MM.1S (cell line): ENCODE results near the gene VRTN.
"Not testable (repeated sequence)": the region's sequence is repeated elsewhere in the genome, so short reads cannot be mapped to it uniquely, and the experiment has no call there.

ENCODE experiments used
- DNase-seq: peaks from one replicate; pipeline ENCODE4 v3.0.0-alpha.2; 2015
- H2AFZ ChIP-seq: fragments of 300-600 bp; sonication (generic); 2 replicates; pipeline ENCODE4 v1.6.0; 2016; ENCODE audit warnings: antibody characterized with exemption, low read length
- H3F3A ChIP-seq: fragments of 300-600 bp; sonication (generic); 2 replicates; pipeline ENCODE4 v1.6.1; 2016; ENCODE audit warnings: mild to moderate bottlenecking, antibody characterized with exemption, low read length, moderate library complexity, mixed read lengths; ENCODE audit not compliant: insufficient read depth
- H3K27ac ChIP-seq: fragments of 300-600 bp; sonication (generic); 2 replicates; pipeline ENCODE4 v1.5.1; 2016; ENCODE audit warnings: mild to moderate bottlenecking, low read length
- H3K27me3 ChIP-seq: fragments of 300-600 bp; sonication (generic); replicated peaks from 2 replicates; pipeline ENCODE4 v1.6.0; 2016; ENCODE audit warnings: low read length; ENCODE audit not compliant: insufficient read depth
- H3K36me3 ChIP-seq: fragments of 300-600 bp; sonication (generic); replicated peaks from 2 replicates; pipeline ENCODE4 v1.6.1; 2016; ENCODE audit warnings: mild to moderate bottlenecking, low read length, mixed read lengths; ENCODE audit not compliant: insufficient read depth
- H3K4me1 ChIP-seq: fragments of 300-600 bp; sonication (generic); 2 replicates; pipeline ENCODE4 v1.6.1; 2016; ENCODE audit warnings: low read length, mixed read lengths
- H3K4me2 ChIP-seq: fragments of 300-600 bp; sonication (generic); 2 replicates; pipeline ENCODE4 v1.6.0; 2016; ENCODE audit warnings: low read depth, low read length
- H3K4me3 ChIP-seq: fragments of 300-600 bp; sonication (generic); 2 replicates; pipeline ENCODE4 v1.5.1; 2016; ENCODE audit warnings: low read length, mixed read lengths
- H3K79me2 ChIP-seq: fragments of 300-600 bp; sonication (generic); 2 replicates; pipeline ENCODE4 v1.6.1; 2016; ENCODE audit warnings: mixed run types, low read length, mixed read lengths
- H3K9ac ChIP-seq: fragments of 300-600 bp; sonication (generic); 2 replicates; pipeline ENCODE4 v1.6.1; 2016; ENCODE audit warnings: low read length, mixed read lengths
- H3K9me2 ChIP-seq: fragments of 300-600 bp; sonication (generic); replicated peaks from 2 replicates; pipeline ENCODE4 v1.6.1; 2016; ENCODE audit warnings: mild to moderate bottlenecking, low read length, mixed read lengths; ENCODE audit not compliant: insufficient read depth
- H3K9me3 ChIP-seq: fragments of 300-600 bp; sonication (generic); replicated peaks from 2 replicates; pipeline ENCODE4 v1.6.1; 2016; ENCODE audit warnings: mild to moderate bottlenecking, low read length, mixed read lengths; ENCODE audit not compliant: insufficient read depth
- H4K20me1 ChIP-seq: fragments of 300-600 bp; sonication (generic); 2 replicates; pipeline ENCODE4 v1.6.1; 2016; ENCODE audit warnings: mild to moderate bottlenecking, low read length, moderate library complexity, mixed read lengths; ENCODE audit not compliant: insufficient read depth
- CTCF ChIP-seq: fragments of 300-600 bp; sonication (generic); IDR thresholded peaks from 2 replicates; pipeline ENCODE4 v1.5.1; 2016; ENCODE audit warnings: antibody characterized with exemption, low read length, mixed read lengths
- EZH2 ChIP-seq: fragments of 300-600 bp; sonication (generic); optimal IDR thresholded peaks from 2 replicates; pipeline ENCODE3; 2017; ENCODE audit warnings: low read depth, mild to moderate bottlenecking, antibody characterized with exemption, low read length, mixed read lengths
- EZH2phosphoT487 ChIP-seq: fragments of 300-600 bp; sonication (generic); IDR thresholded peaks from 2 replicates; pipeline ENCODE4 v1.6.1; 2018; ENCODE audit warnings: antibody characterized with exemption, low read length

The VRTN gene

GRCh38 chr14:74380845-74381244, 32.6 kb downstream of the VRTN start:
- H3K9me2 ChIP-seq: no peaks in the 10 kb centered on the region
- no peak overlapping the region for H3K4me2 ChIP-seq
- DNase-seq: no peak
- no peaks in the 10 kb centered on the region for H3K36me3 ChIP-seq
- H3K27me3 ChIP-seq: no peaks in the 10 kb centered on the region
- H3K4me1 ChIP-seq: no peaks in the 10 kb centered on the region
- H2AFZ ChIP-seq: no peak overlapping the region
- no peak overlapping the region for H3K4me3 ChIP-seq
- H3F3A ChIP-seq: no peaks in the 10 kb centered on the region
- H3K27ac ChIP-seq: no peak overlapping the region
- no peak overlapping the region for H3K9ac ChIP-seq
- TF ChIP-seq EZH2phosphoT487 (no peak), EZH2 (no peak), CTCF (no peak)
- no peaks in the 10 kb centered on the region for H3K79me2 ChIP-seq
- H4K20me1 ChIP-seq: no peaks in the 10 kb centered on the region
- no peaks in the 10 kb centered on the region for H3K9me3 ChIP-seq

GRCh38 chr14:74381571-74381970, 33.3 kb downstream of the VRTN start:
- H3K9me3 ChIP-seq, H3F3A ChIP-seq, H3K9me2 ChIP-seq, H3K4me1 ChIP-seq, H3K79me2 ChIP-seq, H2AFZ ChIP-seq, H3K9ac ChIP-seq, H3K27ac ChIP-seq, H3K4me3 ChIP-seq, H3K36me3 ChIP-seq, DNase-seq, H3K27me3 ChIP-seq, H4K20me1 ChIP-seq, H3K4me2 ChIP-seq: not testable (repeated sequence)

GRCh38 chr14:74382231-74382630, 34.0 kb downstream of the VRTN start:
- H3K4me2 ChIP-seq: no peak overlapping the region
- no peaks in the 10 kb centered on the region for H3K4me1 ChIP-seq
- no peak overlapping the region for H3K27ac ChIP-seq
- no peaks in the 10 kb centered on the region for H3K27me3 ChIP-seq
- H3K36me3 ChIP-seq: no peaks in the 10 kb centered on the region
- no peaks in the 10 kb centered on the region for H3F3A ChIP-seq
- no peaks in the 10 kb centered on the region for H3K9me2 ChIP-seq
- H3K4me3 ChIP-seq: no peak overlapping the region
- TF ChIP-seq CTCF (no peak), EZH2phosphoT487 (no peak), EZH2 (no peak)
- no peak overlapping the region for H3K9ac ChIP-seq
- no peaks in the 10 kb centered on the region for H3K79me2 ChIP-seq
- H2AFZ ChIP-seq: no peak overlapping the region
- DNase-seq: no peak
- H4K20me1 ChIP-seq: no peaks in the 10 kb centered on the region
- no peaks in the 10 kb centered on the region for H3K9me3 ChIP-seq

GRCh38 chr14:74389980-74390379, 41.7 kb downstream of the VRTN start:
- no peak overlapping the region for H3K4me3 ChIP-seq
- no peaks in the 10 kb centered on the region for H3K9me3 ChIP-seq
- TF ChIP-seq CTCF (no peak), EZH2 (no peak)
- no peaks in the 10 kb centered on the region for H3K9me2 ChIP-seq
- H3F3A ChIP-seq: no peaks in the 10 kb centered on the region
- H3K4me2 ChIP-seq: no peak overlapping the region
- no peaks in the 10 kb centered on the region for H3K79me2 ChIP-seq
- no peaks in the 10 kb centered on the region for H4K20me1 ChIP-seq
- no peak overlapping the region for H3K9ac ChIP-seq
- H3K27me3 ChIP-seq: no peaks in the 10 kb centered on the region
- no peak overlapping the region for H2AFZ ChIP-seq
- H3K4me1 ChIP-seq: no peaks in the 10 kb centered on the region
- no peak for DNase-seq
- H3K27ac ChIP-seq: no peak overlapping the region
- H3K36me3 ChIP-seq: no peaks in the 10 kb centered on the region

GRCh38 chr14:74390505-74390904, 42.2 kb downstream of the VRTN start:
- not testable (repeated sequence) for H3K9me3 ChIP-seq, H4K20me1 ChIP-seq, H3K9me2 ChIP-seq, H3K4me3 ChIP-seq, H3K4me2 ChIP-seq, H3K4me1 ChIP-seq, H3K79me2 ChIP-seq, H3K9ac ChIP-seq, H3K27ac ChIP-seq, H2AFZ ChIP-seq, H3F3A ChIP-seq, H3K36me3 ChIP-seq, H3K27me3 ChIP-seq, DNase-seq
